GM18505 (cell line): ENCODE results near the gene TSC22D1.

Experiments
- ATAC-seq: cut with Tn5 transposase; IDR thresholded peaks from one replicate; pipeline ENCODE4 v1.9.1; 2021; ENCODE audit not compliant: unreplicated experiment
- POLR2A ChIP-seq: IDR thresholded peaks from 4 replicates; pipeline ENCODE4 v1.6.1; 2011; ENCODE audit warnings: borderline replicate concordance; ENCODE audit not compliant: insufficient read depth, insufficient read length; ENCODE audit errors: extremely low read depth

Gene TSC22D1

GRCh38 chr13:44399074-44399473, 177.1 kb downstream of the TSC22D1 start:
- no peak for ATAC-seq
- TF ChIP-seq POLR2A = no peak

GRCh38 chr13:44398606-44399005, 177.5 kb downstream of the TSC22D1 start:
- no peak for TF ChIP-seq POLR2A
- ATAC-seq = no peak

GRCh38 chr13:44397766-44398223, 178.3 kb downstream of the TSC22D1 start:
- no peak for ATAC-seq
- TF ChIP-seq POLR2A = no peak

- no peak for TF ChIP-seq POLR2A
- no peak for ATAC-seq
Observed at GRCh38 chr13:44396701-44397580, 179.2 kb downstream of the TSC22D1 start.

- ATAC-seq = no peak
- no peak for TF ChIP-seq POLR2A
Observed at GRCh38 chr13:44395976-44396694, 180.0 kb downstream of the TSC22D1 start.

- ATAC-seq = no peak
- TF ChIP-seq POLR2A = no peak
Observed at GRCh38 chr13:44394658-44395057, 181.5 kb downstream of the TSC22D1 start.

GRCh38 chr13:44393391-44393790, 182.7 kb downstream of the TSC22D1 start:
- no peak for TF ChIP-seq POLR2A
- no peak for ATAC-seq

- no peak for TF ChIP-seq POLR2A
- ATAC-seq = no peak
Observed at GRCh38 chr13:44389876-44390275, 186.3 kb downstream of the TSC22D1 start.

- no peak for ATAC-seq
- TF ChIP-seq POLR2A = no peak
Observed at GRCh38 chr13:44389060-44389666, 187.0 kb downstream of the TSC22D1 start.

- TF ChIP-seq POLR2A = no peak
- ATAC-seq = no peak
Observed at GRCh38 chr13:44388427-44389059, 187.6 kb downstream of the TSC22D1 start.

- TF ChIP-seq POLR2A = no peak
- no peak for ATAC-seq
Observed at GRCh38 chr13:44386913-44387556, 189.1 kb downstream of the TSC22D1 start.

- no peak for ATAC-seq
- TF ChIP-seq POLR2A = no peak
Observed at GRCh38 chr13:44385847-44386246, 190.3 kb downstream of the TSC22D1 start.
